Measurements from ENCODE around the gene AUP1. TPM values are rescaled to one million over a fixed set of nuclear protein-coding genes. Genes with fewer than 3 reads are reported as not detected.

AUP1 gene
- total and polyA plus RNA-seq, 9 of the 15 experiments (the other 6 are each of a cell fraction or from before 2014, with no cell fraction given) = 70.7 to 245 (median 165) TPM

GRCh38 chr2:74507145-74507925 is 22.2 kb downstream of the AUP1 start, which contains the start of gene PCGF1 (continued):
- TF ChIP-seq, protein P1, sequence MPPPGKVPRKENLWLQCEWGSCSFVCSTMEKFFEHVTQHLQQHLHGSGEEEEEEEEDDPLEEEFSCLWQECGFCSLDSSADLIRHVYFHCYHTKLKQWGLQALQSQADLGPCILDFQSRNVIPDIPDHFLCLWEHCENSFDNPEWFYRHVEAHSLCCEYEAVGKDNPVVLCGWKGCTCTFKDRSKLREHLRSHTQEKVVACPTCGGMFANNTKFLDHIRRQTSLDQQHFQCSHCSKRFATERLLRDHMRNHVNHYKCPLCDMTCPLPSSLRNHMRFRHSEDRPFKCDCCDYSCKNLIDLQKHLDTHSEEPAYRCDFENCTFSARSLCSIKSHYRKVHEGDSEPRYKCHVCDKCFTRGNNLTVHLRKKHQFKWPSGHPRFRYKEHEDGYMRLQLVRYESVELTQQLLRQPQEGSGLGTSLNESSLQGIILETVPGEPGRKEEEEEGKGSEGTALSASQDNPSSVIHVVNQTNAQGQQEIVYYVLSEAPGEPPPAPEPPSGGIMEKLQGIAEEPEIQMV (tag; conservative IDR thresholded peaks at IDR 0.05; ENCODE audit: low read depth) = no peak
- TF ChIP-seq SP2 (IDR thresholded peaks at IDR 0.05; ENCODE audit: extremely low read depth, low read depth, low read length, poor library complexity, severe bottlenecking) (peak; percentile 59), TRIM25 (IDR thresholded peaks at IDR 0.05; ENCODE audit: borderline replicate concordance) (no peak), POLR2AphosphoS5 (IDR thresholded peaks at IDR 0.05; ENCODE audit: control insufficient read depth, insufficient read depth, low read depth, low read length) (peak; percentile 67; the same call in 1 of the 2 replicates), CEBPG (CRISPR knock-in tag; IDR thresholded peaks at IDR 0.05) (peak; percentile 75; the same call in 1 of the 2 replicates), CEBPG (tag; conservative IDR thresholded peaks at IDR 0.05 in 1 of 2, IDR thresholded peaks at IDR 0.05 in 1 of 2) (no peak), TBP (optimal IDR thresholded peaks at IDR 0.05; ENCODE audit: low read depth, low read length) (peak; percentile 75), DMBX1 (CRISPR knock-in tag; IDR thresholded peaks at IDR 0.05; ENCODE audit: borderline replicate concordance) (0 out of 2 replicates have a peak, but pooled peaks have one; percentile 43), ATF7 (IDR thresholded peaks at IDR 0.05) (peak; percentile 82; the same call in 1 of the 2 replicates), SRSF1 (IDR thresholded peaks at IDR 0.05; ENCODE audit: low read depth, low read length) (no peak), NR1H2 (CRISPR knock-in tag; IDR thresholded peaks at IDR 0.05) (0 out of 2 replicates have a peak, but pooled peaks have one; percentile 29), DACH1 (IDR thresholded peaks at IDR 0.05; ENCODE audit: partially characterized antibody) (no peak), AFF1 (IDR thresholded peaks at IDR 0.05; ENCODE audit: low read depth in 1 of 2, partially characterized antibody in 2 of 2) (no peak), ZNF668 (CRISPR knock-in tag; IDR thresholded peaks at IDR 0.05) (no peak), TAF7 (tag; IDR thresholded peaks at IDR 0.05) (peak; percentile 88), TAL1 (IDR thresholded peaks at IDR 0.05) (no peak), ZNF764 (CRISPR knock-in tag; IDR thresholded peaks at IDR 0.05; ENCODE audit: low read depth) (0 out of 2 replicates have a peak, but pooled peaks have one; percentile 14)
- TF ChIP-seq, protein P2, sequence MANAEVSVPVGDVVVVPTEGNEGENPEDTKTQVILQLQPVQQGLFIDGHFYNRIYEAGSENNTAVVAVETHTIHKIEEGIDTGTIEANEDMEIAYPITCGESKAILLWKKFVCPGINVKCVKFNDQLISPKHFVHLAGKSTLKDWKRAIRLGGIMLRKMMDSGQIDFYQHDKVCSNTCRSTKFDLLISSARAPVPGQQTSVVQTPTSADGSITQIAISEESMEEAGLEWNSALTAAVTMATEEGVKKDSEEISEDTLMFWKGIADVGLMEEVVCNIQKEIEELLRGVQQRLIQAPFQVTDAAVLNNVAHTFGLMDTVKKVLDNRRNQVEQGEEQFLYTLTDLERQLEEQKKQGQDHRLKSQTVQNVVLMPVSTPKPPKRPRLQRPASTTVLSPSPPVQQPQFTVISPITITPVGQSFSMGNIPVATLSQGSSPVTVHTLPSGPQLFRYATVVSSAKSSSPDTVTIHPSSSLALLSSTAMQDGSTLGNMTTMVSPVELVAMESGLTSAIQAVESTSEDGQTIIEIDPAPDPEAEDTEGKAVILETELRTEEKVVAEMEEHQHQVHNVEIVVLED (CRISPR knock-in tag; IDR thresholded peaks at IDR 0.05) = no peak

All from K562 (cell line).